T-helper 1 cell treated with Interleukin-12 subunit alpha and Interleukin-12 subunit beta and Interleukin-4 antibody, amounts not matched to agents 30 μg/mL and 1 μg/mL, for 36 hours (primary cell): ENCODE measurements around the gene C1orf141.

Source experiments
- H3K27ac Mint-ChIP-seq: one replicate; pipeline ENCODE4 v1.8.0; 2021; ENCODE audit warnings: mild to moderate bottlenecking, mixed read lengths
- H3K27me3 Mint-ChIP-seq: one replicate; pipeline ENCODE4 v1.8.0; 2021; ENCODE audit warnings: low read depth, mixed read lengths
- H3K36me3 Mint-ChIP-seq: one replicate; pipeline ENCODE4 v1.8.0; 2021; ENCODE audit warnings: low read depth, mixed read lengths
- H3K4me1 Mint-ChIP-seq: one replicate; pipeline ENCODE4 v1.8.0; 2021; ENCODE audit warnings: low read depth, mixed read lengths
- H3K4me3 Mint-ChIP-seq: one replicate; pipeline ENCODE4 v1.8.0; 2021; ENCODE audit warnings: mild to moderate bottlenecking, moderate library complexity, mixed read lengths
- H3K9me3 Mint-ChIP-seq: one replicate; pipeline ENCODE4 v1.8.0; 2021; ENCODE audit warnings: mixed read lengths

Gene C1orf141

GRCh38 chr1:67052741-67053534 is 81.8 kb downstream of the C1orf141 start:
- H3K27ac Mint-ChIP-seq: peak overlapping the region; percentile 86
- H3K9me3 Mint-ChIP-seq: no peaks in the 10 kb centered on the region
- H3K27me3 Mint-ChIP-seq: peaks cover 8% of the 10 kb centered on the region
- peak overlapping the region; percentile 93 for H3K4me3 Mint-ChIP-seq
- H3K36me3 Mint-ChIP-seq: peaks cover 26% of the 10 kb centered on the region
- peaks cover 32% of the 10 kb centered on the region for H3K4me1 Mint-ChIP-seq

- Mint-ChIP-seq H3K27ac (no peak overlapping the region), H3K4me1 (peaks cover 33% of the 10 kb centered on the region), H3K27me3 (peaks cover 7% of the 10 kb centered on the region), H3K4me3 (peak overlapping the region; percentile 10), H3K9me3 (no peaks in the 10 kb centered on the region), H3K36me3 (peaks cover 35% of the 10 kb centered on the region)
Observed at GRCh38 chr1:67051196-67051595, 83.6 kb downstream of the C1orf141 start.

- Mint-ChIP-seq H3K4me1 (peaks cover 4% of the 10 kb centered on the region), H3K36me3 (peaks cover 57% of the 10 kb centered on the region), H3K4me3 (no peak overlapping the region), H3K27me3 (no peaks in the 10 kb centered on the region), H3K9me3 (no peaks in the 10 kb centered on the region), H3K27ac (no peak overlapping the region)
Observed at GRCh38 chr1:67044631-67045270, 90.0 kb downstream of the C1orf141 start.

DNA sequence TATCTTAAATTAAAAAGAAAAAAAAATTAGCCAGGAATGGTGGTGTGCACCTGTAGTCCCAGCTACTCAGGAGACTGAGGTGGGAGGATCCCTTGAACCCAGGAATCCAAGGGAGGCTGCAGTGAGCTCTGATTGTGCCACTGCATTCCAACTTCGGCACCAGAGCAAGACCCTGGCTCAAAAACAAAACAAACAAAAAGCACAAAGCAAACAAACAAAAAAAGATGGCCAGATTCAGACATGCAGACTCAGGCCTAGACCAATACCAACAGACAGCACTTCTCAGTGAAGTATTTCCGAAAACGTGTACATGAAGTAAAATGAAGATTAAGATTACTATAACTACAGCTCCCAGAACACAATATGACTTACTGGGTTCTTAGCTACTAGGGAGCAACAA is 91.4 kb downstream of the C1orf141 start:
- no peak overlapping the region for H3K27ac Mint-ChIP-seq

More for the DNA sequence above, 91.4 kb downstream of the C1orf141 start:
- H3K27me3 Mint-ChIP-seq: no peaks in the 10 kb centered on the region
- peaks cover 63% of the 10 kb centered on the region for H3K36me3 Mint-ChIP-seq
- no peak overlapping the region for H3K4me3 Mint-ChIP-seq
- no peaks in the 10 kb centered on the region for H3K9me3 Mint-ChIP-seq
- peaks cover 4% of the 10 kb centered on the region for H3K4me1 Mint-ChIP-seq
